ENCODE measurements around the gene PIGBOS1.

Gene PIGBOS1

GRCh38 chr15:55356985-55357585 lies 38.2 kb upstream of the PIGBOS1 start:
- no peak for DNase-seq (ENCODE audit: low read depth)
- TF ChIP-seq, protein P1, sequence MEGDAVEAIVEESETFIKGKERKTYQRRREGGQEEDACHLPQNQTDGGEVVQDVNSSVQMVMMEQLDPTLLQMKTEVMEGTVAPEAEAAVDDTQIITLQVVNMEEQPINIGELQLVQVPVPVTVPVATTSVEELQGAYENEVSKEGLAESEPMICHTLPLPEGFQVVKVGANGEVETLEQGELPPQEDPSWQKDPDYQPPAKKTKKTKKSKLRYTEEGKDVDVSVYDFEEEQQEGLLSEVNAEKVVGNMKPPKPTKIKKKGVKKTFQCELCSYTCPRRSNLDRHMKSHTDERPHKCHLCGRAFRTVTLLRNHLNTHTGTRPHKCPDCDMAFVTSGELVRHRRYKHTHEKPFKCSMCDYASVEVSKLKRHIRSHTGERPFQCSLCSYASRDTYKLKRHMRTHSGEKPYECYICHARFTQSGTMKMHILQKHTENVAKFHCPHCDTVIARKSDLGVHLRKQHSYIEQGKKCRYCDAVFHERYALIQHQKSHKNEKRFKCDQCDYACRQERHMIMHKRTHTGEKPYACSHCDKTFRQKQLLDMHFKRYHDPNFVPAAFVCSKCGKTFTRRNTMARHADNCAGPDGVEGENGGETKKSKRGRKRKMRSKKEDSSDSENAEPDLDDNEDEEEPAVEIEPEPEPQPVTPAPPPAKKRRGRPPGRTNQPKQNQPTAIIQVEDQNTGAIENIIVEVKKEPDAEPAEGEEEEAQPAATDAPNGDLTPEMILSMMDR (conservative IDR thresholded peaks at IDR 0.05; ENCODE audit: low read length), result no peak
- H3K4me3 ChIP-seq (ENCODE audit: low read length), result no peak overlapping the region

DNA sequence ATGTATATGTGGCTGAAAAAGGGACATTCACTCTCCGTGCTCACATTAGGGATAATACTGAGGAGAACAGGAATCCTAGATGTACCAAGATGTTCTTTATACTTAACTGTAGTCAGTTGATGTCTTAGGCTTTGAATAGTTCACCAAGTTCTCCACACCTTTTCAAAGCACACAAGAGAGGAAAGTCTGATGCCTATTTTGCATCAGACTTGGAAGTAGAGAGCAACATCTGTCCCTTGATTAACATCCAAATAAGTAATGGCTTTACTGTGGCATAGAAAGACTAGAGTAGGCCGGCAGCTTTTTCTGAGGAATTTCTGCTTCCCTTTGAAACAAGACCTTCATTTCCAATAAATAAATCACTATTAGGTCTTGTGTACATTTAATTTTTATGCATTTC lies 34.1 kb upstream of the PIGBOS1 start:
- no peak for DNase-seq (ENCODE audit: low read depth)
- TF ChIP-seq, protein P1 (conservative IDR thresholded peaks at IDR 0.05; ENCODE audit: low read length), result no peak
- H3K4me3 ChIP-seq (ENCODE audit: low read length), result no peak overlapping the region

DNA sequence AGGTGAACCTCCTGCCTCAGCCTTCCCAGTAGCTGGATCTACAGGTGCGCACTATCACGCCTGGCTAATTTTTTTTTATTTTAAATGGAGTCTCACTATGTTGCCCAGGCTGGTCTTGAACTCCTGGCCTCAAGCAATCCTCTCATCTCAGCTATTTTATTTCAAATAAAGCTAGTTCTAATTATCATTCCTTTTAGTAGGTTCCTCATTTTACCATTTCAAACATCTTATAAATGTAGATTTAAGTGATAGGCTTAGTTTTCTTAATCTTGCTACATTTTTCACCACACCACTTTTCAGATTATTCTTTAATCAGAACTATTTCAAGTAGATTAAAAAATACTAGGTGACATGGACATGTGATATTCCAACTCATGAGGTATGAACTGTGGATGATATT lies 30.4 kb upstream of the PIGBOS1 start:
- no peak overlapping the region for H3K4me3 ChIP-seq (ENCODE audit: low read length)
- TF ChIP-seq, protein P1 (conservative IDR thresholded peaks at IDR 0.05; ENCODE audit: low read length), result no peak
- DNase-seq (ENCODE audit: low read depth), result no peak

DNA sequence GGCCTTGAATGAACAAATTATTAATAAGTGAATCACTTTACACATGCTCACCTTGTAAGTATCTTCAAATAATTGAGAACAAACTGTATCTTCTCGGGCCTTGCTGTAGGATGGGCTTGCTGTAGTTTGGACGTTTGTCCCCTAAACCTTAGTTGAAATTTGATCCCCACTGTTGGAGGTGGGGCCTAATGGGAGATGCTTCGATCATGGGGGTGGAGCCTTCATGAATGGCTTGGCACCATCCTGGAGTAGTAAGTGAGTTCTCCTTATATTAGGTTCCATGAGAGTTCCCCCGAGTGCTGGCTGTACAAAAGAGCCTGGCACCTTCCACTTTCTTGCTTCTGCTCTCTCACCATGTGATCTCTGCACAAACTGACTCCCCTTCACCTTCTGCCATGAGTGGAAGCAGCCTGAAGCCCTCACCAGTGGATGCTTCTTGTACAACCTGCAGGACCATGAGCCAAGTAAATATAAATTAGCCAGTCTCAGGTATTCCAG lies 29.4 kb upstream of the PIGBOS1 start:
- no peak for DNase-seq (ENCODE audit: low read depth)
- H3K4me3 ChIP-seq (ENCODE audit: low read length), result no peak overlapping the region
- TF ChIP-seq, protein P1 (conservative IDR thresholded peaks at IDR 0.05; ENCODE audit: low read length), result no peak

GRCh38 chr15:55344206-55344605 lies 25.3 kb upstream of the PIGBOS1 start:
- DNase-seq (ENCODE audit: low read depth), result peak; percentile 76
- TF ChIP-seq, protein P1 (conservative IDR thresholded peaks at IDR 0.05; ENCODE audit: low read length), result no peak
- H3K4me3 ChIP-seq (ENCODE audit: low read length), result no peak overlapping the region

DNA sequence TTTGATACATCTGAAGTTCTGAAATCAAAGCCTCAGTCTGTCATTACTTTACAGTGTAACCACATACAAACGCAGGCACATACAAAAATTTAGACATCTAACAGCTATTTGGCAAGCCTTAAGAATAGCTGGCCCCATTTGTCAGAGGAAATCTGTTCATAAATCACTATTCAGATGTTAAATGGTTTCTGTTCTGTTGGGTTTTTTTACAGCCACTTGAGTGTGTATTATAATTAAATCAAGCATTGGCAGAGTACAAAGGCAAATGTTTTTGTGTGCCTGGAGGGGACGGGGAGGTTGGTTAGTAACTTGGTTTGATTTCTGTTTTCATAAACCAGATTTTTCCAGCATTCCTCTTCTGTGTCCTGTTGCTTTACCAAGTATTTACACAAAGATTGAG lies 24.2 kb upstream of the PIGBOS1 start:
- DNase-seq (ENCODE audit: low read depth), result peak; percentile 58

GRCh38 chr15:55337160-55337559 lies 18.2 kb upstream of the PIGBOS1 start:
- H3K4me3 ChIP-seq (ENCODE audit: low read length), result no peak overlapping the region
- TF ChIP-seq, protein P1 (conservative IDR thresholded peaks at IDR 0.05; ENCODE audit: low read length), result no peak
- DNase-seq (ENCODE audit: low read depth), result no peak

More for the DNA sequence above, 24.2 kb upstream of the PIGBOS1 start:
- H3K4me3 ChIP-seq (ENCODE audit: low read length), result no peak overlapping the region
- TF ChIP-seq, protein P1 (conservative IDR thresholded peaks at IDR 0.05; ENCODE audit: low read length), result no peak

Data from AG10803 (cell line).